GM10248 (cell line): Measurements from ENCODE around the gene PLET1.

Source experiments
- CTCF ChIA-PET: fragments of 300-600 bp; sonication (Branson Sonifier 250); formaldehyde crosslinking; extraction: SDS; loops from one replicate; lab custom pipeline; 2021; ENCODE audit warnings: antibody characterized with exemption; lab: Yijun Ruan, JAX
- POLR2A ChIA-PET: fragments of 350-650 bp; sonication (Branson Sonifier 250); formaldehyde crosslinking; extraction: SDS; loops from one replicate; lab custom pipeline; 2020; ENCODE audit warnings: antibody characterized with exemption; lab: Yijun Ruan, JAX
- DNase-seq: peaks from one replicate; pipeline ENCODE4 v3.0.0; 2012; ENCODE audit errors: extremely low spot score
- CTCF ChIP-seq: IDR thresholded peaks from 2 replicates; pipeline ENCODE4 v1.5.1; 2012; ENCODE audit warnings: mild to moderate bottlenecking, low read depth; ENCODE audit errors: extremely low read depth, missing control alignments, control extremely low read depth

Gene PLET1

GRCh38 chr11:112265659-112266409 lies 5.2 kb upstream of the PLET1 start:
- TF ChIP-seq CTCF: no peak
- ChIA-PET CTCF (interaction anchor here (5.2 kb wide), 1 partner anchor 13 kb away, joined by 40 read pairs; no protein-coding TSS in a partner anchor), POLR2A (no interaction called here)
- DNase-seq: no peak

GRCh38 chr11:112255067-112255720 lies 5.5 kb downstream of the PLET1 start:
- ChIA-PET CTCF (interaction anchor here (0.9 to 1.3 kb wide), 2 partner anchors 24 to 25 kb away, joined by 3 to 7 read pairs; no protein-coding TSS in a partner anchor), POLR2A (no interaction called here)
- no peak for DNase-seq

GRCh38 chr11:112253605-112254242 lies 6.9 kb downstream of the PLET1 start:
- ChIA-PET POLR2A (no interaction called here), CTCF (interaction anchor here (3.3 kb wide), 1 partner anchor 27 kb away, joined by 30 read pairs; no protein-coding TSS in a partner anchor)
- no peak for TF ChIP-seq CTCF
- no peak for DNase-seq

More at GRCh38 chr11:112255067-112255720, 5.5 kb downstream of the PLET1 start:
- TF ChIP-seq CTCF: no peak

- no peak for DNase-seq
- POLR2A ChIA-PET: no interaction called here
- CTCF ChIA-PET: interaction anchor here (1.0 kb wide), 1 partner anchor 21 kb away, joined by 3 read pairs; no protein-coding TSS in a partner anchor
- TF ChIP-seq CTCF: no peak
These were observed 10.6 kb downstream of the PLET1 start for GRCh38 chr11:112249871-112250610.

GRCh38 chr11:112248201-112248600 lies 12.5 kb downstream of the PLET1 start:
- ChIA-PET CTCF (interaction anchor here (0.5 to 1.5 kb wide), 3 partner anchors 17 to 216 kb away, joined by 3 to 4 read pairs (median 3); no protein-coding TSS in a partner anchor), POLR2A (no interaction called here)
- TF ChIP-seq CTCF: no peak
- no peak for DNase-seq
